Measurements from ENCODE around the gene ARHGAP28.

GRCh38 chr18:6875749-6876148, 146.2 kb downstream of the ARHGAP28 start:
- no peak for TF ChIP-seq POLR2AphosphoS5 (IDR thresholded peaks at IDR 0.05)
- TF ChIP-seq CTCF (IDR thresholded peaks at IDR 0.05; ENCODE audit: poor library complexity, severe bottlenecking) = no peak
- TF ChIP-seq EZH2 (IDR thresholded peaks at IDR 0.05; ENCODE audit: borderline replicate concordance, insufficient read depth, low read length, poor library complexity, severe bottlenecking) = no peak
- no peak for TF ChIP-seq SMC3 (conservative IDR thresholded peaks at IDR 0.05; ENCODE audit: poor library complexity)
- no peak for TF ChIP-seq EP300 (conservative IDR thresholded peaks at IDR 0.05; ENCODE audit: poor library complexity, severe bottlenecking)
- no peak for TF ChIP-seq RAD21 (conservative IDR thresholded peaks at IDR 0.05)
- TF ChIP-seq TAF1 (IDR thresholded peaks at IDR 0.05; ENCODE audit: low read depth) = no peak

All from neural cell (in vitro differentiated cells).